PFSK-1 (cell line): ENCODE measurements around the gene PACS2.
A peak's percentile ranks its signal among the peaks of the same experiment; 100 is the strongest.

ENCODE experiments used
- FOXP2 ChIP-seq: optimal IDR thresholded peaks from 2 replicates; pipeline ENCODE3; 2011; ENCODE audit warnings: borderline replicate concordance, control low read depth, inconsistent platforms; ENCODE audit not compliant: insufficient read depth; ENCODE audit errors: extremely low read length, extremely low read depth
- POLR2AphosphoS5 ChIP-seq: IDR thresholded peaks from 2 replicates; pipeline ENCODE4 v1.6.1; 2012; ENCODE audit warnings: low read depth, mild to moderate bottlenecking, control low read depth, low read length, moderate library complexity
- REST ChIP-seq, 2 experiments: IDR thresholded peaks; 2 replicates each; pipeline versions ENCODE4 v1.6.1 to v1.8.0; 2011 to 2012; ENCODE audit warnings: low read depth in 2 of 2, low read length in 2 of 2, control low read depth in 1 of 2, inconsistent platforms in 1 of 2, mild to moderate bottlenecking in 1 of 2, moderate library complexity in 1 of 2; ENCODE audit not compliant: insufficient read depth in 1 of 2
- SIN3A ChIP-seq: IDR thresholded peaks from 2 replicates; pipeline ENCODE4 v1.6.1; 2012; ENCODE audit warnings: mild to moderate bottlenecking, low read length, moderate library complexity, borderline replicate concordance; ENCODE audit not compliant: insufficient read depth
- TAF1 ChIP-seq: IDR thresholded peaks from 2 replicates; pipeline ENCODE4 v1.6.1; 2012; ENCODE audit warnings: low read length, control low read depth, borderline replicate concordance; ENCODE audit not compliant: insufficient read depth

PACS2 gene

GRCh38 chr14:105335735-105336476 lies 21.4 kb downstream of the PACS2 start:
- TF ChIP-seq POLR2AphosphoS5, result no peak
- TF ChIP-seq FOXP2, result no peak
- no peak for TF ChIP-seq TAF1
- no peak for TF ChIP-seq SIN3A
- no peak for TF ChIP-seq REST (IDR thresholded peaks at IDR 0.05; ENCODE audit: insufficient read depth in 1 of 2, low read depth in 2 of 2, low read length in 2 of 2)

GRCh38 chr14:105336477-105337287 lies 22.1 kb downstream of the PACS2 start:
- TF ChIP-seq REST (IDR thresholded peaks at IDR 0.05; ENCODE audit: insufficient read depth in 1 of 2, low read depth in 2 of 2, low read length in 2 of 2) (no peak), POLR2AphosphoS5 (no peak), SIN3A (no peak), FOXP2 (no peak), TAF1 (no peak)

- TF ChIP-seq TAF1, result no peak
Measured at GRCh38 chr14:105337433-105337832, 22.9 kb downstream of the PACS2 start.

GRCh38 chr14:105337966-105338741 lies 23.6 kb downstream of the PACS2 start:
- TF ChIP-seq SIN3A, result no peak
- TF ChIP-seq REST (IDR thresholded peaks at IDR 0.05; ENCODE audit: insufficient read depth in 1 of 2, low read depth in 2 of 2, low read length in 2 of 2), result no peak
- TF ChIP-seq TAF1, result no peak
- TF ChIP-seq POLR2AphosphoS5, result no peak
- peak; percentile 67 for TF ChIP-seq FOXP2

- TF ChIP-seq REST (IDR thresholded peaks at IDR 0.05; ENCODE audit: insufficient read depth in 1 of 2, low read depth in 2 of 2, low read length in 2 of 2) (no peak), SIN3A (no peak), TAF1 (no peak), POLR2AphosphoS5 (no peak), FOXP2 (no peak)
Measured at GRCh38 chr14:105340821-105341733, 26.5 kb downstream of the PACS2 start.
